HepG2 (cell line): Measurements from ENCODE around the gene CIB1. TPM values are rescaled to one million over a fixed set of nuclear protein-coding genes. Genes with fewer than 3 reads are reported as not detected.

Experiments
- ATAC-seq: fragments of 200-7000 bp; cut with Tn5 transposase; 3 replicates; pipeline ENCODE4 v1.9.1; 2020; ENCODE audit warnings: mild to moderate bottlenecking, moderate library complexity
- BruUV-seq: library from RNA; stranded (reverse); fragments of 400-500 nt; replicated peaks from 2 replicates; lab custom pipeline; 2021; lab: Mats Ljungman, UMichigan
- CTCF ChIA-PET: fragments of 300-600 bp; formaldehyde crosslinking; extraction: SDS; loops from one replicate; lab custom pipeline; 2021; ENCODE audit warnings: low total read pairs, inconsistent platforms, low intra/inter-chr PET ratio; lab: Yijun Ruan, JAX
- POLR2A ChIA-PET: fragments of 350-600 bp; sonication (Branson Sonifier 250); formaldehyde crosslinking; loops from one replicate; lab custom pipeline; 2020; ENCODE audit warnings: antibody characterized with exemption, inconsistent platforms; lab: Yijun Ruan, JAX
- DNase-seq: peaks from one replicate; pipeline ENCODE4 v3.0.0-alpha.2; 2015; ENCODE audit warnings: low spot score
- FAIRE-seq: peaks from 3 replicates; lab custom pipeline; 2011; peaks lifted over from hg19 to GRCh38; lab: Jason Lieb, UNC
- H2AFZ ChIP-seq: one replicate; pipeline ENCODE4 v1.6.1; 2011; ENCODE audit warnings: low read length, inconsistent platforms
- H3K27ac ChIP-seq: fragments of 300-600 bp; 3 replicates; pipeline ENCODE4 v1.8.0; 2011; ENCODE audit warnings: mixed run types, mild to moderate bottlenecking, mixed read lengths, low read length, inconsistent platforms; ENCODE audit not compliant: insufficient read depth; ENCODE audit errors: extremely low read length
- H3K27me3 ChIP-seq, 2 experiments: fragments of 200-600 bp in 1 of 2; 2 replicates in 1 of 2; 3 replicates in 1 of 2; pipeline versions ENCODE4 v1.6.0 to v1.8.0; 2011; ENCODE audit warnings: low read length in 2 of 2, mild to moderate bottlenecking in 2 of 2, moderate library complexity in 2 of 2, inconsistent platforms in 1 of 2; ENCODE audit not compliant: insufficient read depth in 2 of 2, control insufficient read depth in 1 of 2
- H3K36me3 ChIP-seq, 2 experiments: fragments of 200-600 bp in 1 of 2; replicated peaks in 1 of 2; 2 replicates in 1 of 2; 3 replicates in 1 of 2; pipeline versions ENCODE4 v1.5.1 to v1.8.0; 2011; ENCODE audit warnings: low read length in 2 of 2, inconsistent platforms in 1 of 2; ENCODE audit not compliant: insufficient read depth in 2 of 2, control insufficient read depth in 1 of 2
- H3K4me1 ChIP-seq: 2 replicates; pipeline ENCODE4 v1.5.1; 2012; ENCODE audit warnings: low read length, inconsistent platforms; ENCODE audit not compliant: insufficient read depth
- H3K4me2 ChIP-seq: 2 replicates; pipeline ENCODE4 v1.6.0; 2011; ENCODE audit warnings: low read depth, low read length, inconsistent platforms
- H3K4me3 ChIP-seq, 3 experiments: fragments of 200-600 bp in 1 of 3; sonication (generic), shearing (Covaris generic) in 1 of 3; replicated peaks in 1 of 3; 2 replicates each; pipeline ENCODE4 v1.5.1; 2011 to 2016; ENCODE audit warnings: low read length in 3 of 3, inconsistent platforms in 2 of 3, low read depth in 2 of 3, mild to moderate bottlenecking in 2 of 3, control low read depth in 1 of 3, mixed read lengths in 1 of 3; ENCODE audit not compliant: insufficient read depth in 1 of 3
- H3K79me2 ChIP-seq: one replicate; pipeline ENCODE4 v1.6.1; 2011; ENCODE audit warnings: low read length, inconsistent platforms; ENCODE audit not compliant: insufficient read depth
- H3K9ac ChIP-seq: 2 replicates; pipeline ENCODE4 v1.6.0; 2011; ENCODE audit warnings: mild to moderate bottlenecking, low read depth, low read length, inconsistent platforms; ENCODE audit not compliant: insufficient read depth
- H3K9me3 ChIP-seq: 2 replicates; pipeline ENCODE4 v1.5.1; 2012; ENCODE audit warnings: mild to moderate bottlenecking, low read length
- H4K20me1 ChIP-seq: 2 replicates; pipeline ENCODE4 v1.6.0; 2011; ENCODE audit warnings: inconsistent platforms, mild to moderate bottlenecking, low read length, moderate library complexity; ENCODE audit not compliant: insufficient read depth
- GPN1 ChIP-seq: sonication (generic); formaldehyde crosslinking; IDR thresholded peaks from 2 replicates; pipeline ENCODE4 v1.5.1; 2020; ENCODE audit warnings: missing genetic modification reagents, borderline replicate concordance
- JUND ChIP-seq: sonication (generic); formaldehyde crosslinking; IDR thresholded peaks from 2 replicates; pipeline ENCODE4 v1.8.0; 2022; ENCODE audit warnings: mild to moderate bottlenecking, missing genetic modification reagents
- MAX ChIP-seq: IDR thresholded peaks from 2 replicates; pipeline ENCODE4 v1.6.1; 2012; ENCODE audit warnings: inconsistent platforms
- NFE2L2 ChIP-seq: fragments of 150-350 bp; IDR thresholded peaks from 2 replicates; pipeline ENCODE4 v1.6.1; 2014; ENCODE audit warnings: low read length
- NFRKB ChIP-seq: fragments of 450-650 bp; IDR thresholded peaks from 2 replicates; pipeline ENCODE4 v1.6.1; 2017
- NKX3-1 ChIP-seq: sonication (generic); formaldehyde crosslinking; IDR thresholded peaks from 2 replicates; pipeline ENCODE4 v1.5.0; 2020; ENCODE audit warnings: missing genetic modification reagents
- NR2F2 ChIP-seq: IDR thresholded peaks from 2 replicates; pipeline ENCODE4 v1.6.1; 2012; ENCODE audit warnings: low read depth, inconsistent platforms, borderline replicate concordance
- POGZ ChIP-seq: sonication (generic); formaldehyde crosslinking; IDR thresholded peaks from 2 replicates; pipeline ENCODE4 v1.4.0; 2020; ENCODE audit warnings: mild to moderate bottlenecking, missing genetic modification reagents
- SATB2 ChIP-seq: sonication (generic); formaldehyde crosslinking; IDR thresholded peaks from 2 replicates; pipeline ENCODE4 v1.5.0; 2020; ENCODE audit warnings: missing genetic modification reagents
- SIX1 ChIP-seq: sonication (generic); formaldehyde crosslinking; IDR thresholded peaks from 2 replicates; pipeline ENCODE4 v1.4.0; 2020; ENCODE audit warnings: missing genetic modification reagents, borderline replicate concordance
- TEAD2 ChIP-seq: sonication (generic); formaldehyde crosslinking; IDR thresholded peaks from 2 replicates; pipeline ENCODE4 v1.9.0; 2021; ENCODE audit warnings: missing genetic modification reagents
- TRIM22 ChIP-seq: fragments of 450-650 bp; IDR thresholded peaks from 2 replicates; pipeline ENCODE4 v1.6.1; 2017
- USF2 ChIP-seq, 2 experiments: sonication (generic) in 1 of 2; formaldehyde crosslinking in 1 of 2; IDR thresholded peaks; 2 replicates each; pipeline versions ENCODE4 v1.5.1 to v1.6.1; 2011 to 2020; ENCODE audit warnings: borderline replicate concordance in 1 of 2, low read depth in 1 of 2, low read length in 1 of 2, mild to moderate bottlenecking in 1 of 2, missing genetic modification reagents in 1 of 2, moderate library complexity in 1 of 2
- ZBTB38 ChIP-seq: sonication (generic); formaldehyde crosslinking; IDR thresholded peaks from 2 replicates; pipeline ENCODE4 v1.5.1; 2020; ENCODE audit warnings: mild to moderate bottlenecking, missing genetic modification reagents
- ZNF138 ChIP-seq: sonication (generic); formaldehyde crosslinking; IDR thresholded peaks from 2 replicates; pipeline ENCODE4 v1.5.0; 2020; ENCODE audit warnings: mild to moderate bottlenecking, low read depth, missing genetic modification reagents
- ZNF414 ChIP-seq: sonication (generic); formaldehyde crosslinking; IDR thresholded peaks from 2 replicates; pipeline ENCODE4 v1.5.0; 2020; ENCODE audit warnings: missing genetic modification reagents
- ZNF484 ChIP-seq: sonication (generic); formaldehyde crosslinking; IDR thresholded peaks from 2 replicates; pipeline ENCODE4 v1.5.1; 2020; ENCODE audit warnings: mild to moderate bottlenecking, low read depth, missing genetic modification reagents, borderline replicate concordance
- ZNF607 ChIP-seq: sonication (generic); formaldehyde crosslinking; IDR thresholded peaks from 2 replicates; pipeline ENCODE4 v1.5.1; 2020; ENCODE audit warnings: missing genetic modification reagents, mild to moderate bottlenecking, borderline replicate concordance
- ZZZ3 ChIP-seq: sonication (generic); formaldehyde crosslinking; IDR thresholded peaks from 2 replicates; pipeline ENCODE4 v1.4.0; 2020; ENCODE audit warnings: missing genetic modification reagents, mild to moderate bottlenecking, borderline replicate concordance
- WGBS: methylation state at CpG from one replicate; pipeline ENCODE4 v1.1.6; 2017; ENCODE audit warnings: low lambda C conversion rate; 5-methylcytosine and 5-hydroxymethylcytosine counted together
- in situ Hi-C: cut with HindIII; loops from 2 replicates; pipeline ENCODE4 v1.10.0; 2017; ENCODE audit warnings: low pct_unique_long_range_greater_than_20kb; ENCODE audit not compliant: extremely low pct_ligation_motif_present
- intact Hi-C: fragments of 100-400 bp; cut with micrococcal nuclease; formaldehyde crosslinking; loops from one replicate; pipeline ENCODE4 v1.10.0; 2022; ENCODE audit not compliant: unreplicated experiment
- polyA plus RNA-seq, 8 experiments: library from polyadenylated mRNA; depleted of rRNA in 3 of 8; stranded (reverse) in 7 of 8; unstranded in 1 of 8; fragments of >200 nt; fragmentation: Illumina TruSeq in 4 of 8; extraction: Trizol in 4 of 8; gene quantifications; 2 replicates each; pipeline versions ENCODE4 v1.2.1 to v1.2.3, GENCODE V29; 2011 to 2016; ENCODE audit warnings: low read depth in 4 of 8, missing spikeins in 1 of 8, mixed read lengths in 1 of 8; ENCODE audit not compliant: insufficient read depth in 1 of 8
- total RNA-seq, 5 experiments: library from RNA; depleted of rRNA; stranded (reverse); fragments of >200 nt; fragmentation: Illumina TruSeq; extraction: Trizol; gene quantifications; 2 replicates each; pipeline ENCODE4 v1.2.3, GENCODE V29; 2016; ENCODE audit warnings: low read depth in 1 of 5

CIB1 gene
- total and polyA plus RNA-seq, 2 of the 13 experiments (the other 11 are each of a cell fraction or from before 2014, with no cell fraction given) = 38.7 to 72.7 TPM

GRCh38 chr15:90201944-90202375, 31.8 kb downstream of the CIB1 start (continued):
- no peak for TF ChIP-seq JUND
- TF ChIP-seq NR2F2 = no peak

- H4K20me1 ChIP-seq = peaks cover 6% of the 10 kb centered on the region; the same call in 1 of the 2 replicates
- POLR2A ChIA-PET = interaction anchor here (1.0 to 4.0 kb wide), 6 partner anchors 9 to 48 kb away, joined by 3 to 55 read pairs (median 8); partner anchors contain the start of genes CIB1, GDPGP1 and TTLL13
- peaks cover 6% of the 10 kb centered on the region for H3K79me2 ChIP-seq
- peak within 1 kb of the TSS; percentile 30 for H3K27ac ChIP-seq
- FAIRE-seq (no peak), DNase-seq (peak; percentile 36), ATAC-seq (peak; percentile 89)
- CTCF ChIA-PET = no interaction called here
- intact Hi-C loops = loop anchor here (2.0 kb wide), 1 partner anchor 19 kb away; no protein-coding TSS in a partner anchor
- in situ Hi-C loops = no loop called here
- no TSS peak for BruUV-seq
- peak within 1 kb of the TSS; percentile 87 for H3K4me2 ChIP-seq
- H3K36me3 ChIP-seq = 0 out of 5 replicates have a peak, but pooled peaks cover 0 to under 1% of the 10 kb centered on the region in 2 experiments
- no peak within 1 kb of the TSS for H2AFZ ChIP-seq
- H3K27me3 ChIP-seq = no peaks in the 10 kb centered on the region
- H3K4me1 ChIP-seq = peaks cover 26% of the 10 kb centered on the region
- peak within 1 kb of the TSS; percentile 85 to 95 (median 95) for H3K4me3 ChIP-seq
- WGBS = under 1% methylated on average over 26 of the region's 88 CpGs
- H3K9ac ChIP-seq = peak within 1 kb of the TSS; percentile 72
- no peaks in the 10 kb centered on the region for H3K9me3 ChIP-seq
- 0 out of 2 replicates have a peak, but pooled peaks have one; percentile 14 for TF ChIP-seq ZNF138 (CRISPR knock-in tag)
- no peak for TF ChIP-seq POGZ (CRISPR knock-in tag)
- no peak for TF ChIP-seq NKX3-1
- TF ChIP-seq NFE2L2 = no peak
- TF ChIP-seq GPN1 (CRISPR knock-in tag) = no peak
- TF ChIP-seq ZNF484 (CRISPR knock-in tag) = no peak
- TF ChIP-seq ZNF607 (CRISPR knock-in tag) = no peak
- TF ChIP-seq USF2 (IDR thresholded peaks at IDR 0.05; ENCODE audit: low read depth, low read length) = no peak
- no peak for TF ChIP-seq USF2 (CRISPR knock-in tag; IDR thresholded peaks at IDR 0.05; ENCODE audit: borderline replicate concordance)
- no peak for TF ChIP-seq TEAD2 (CRISPR knock-in tag)
- TF ChIP-seq ZZZ3 = no peak
- no peak for TF ChIP-seq NFRKB
- no peak; the same call in 1 of the 2 replicates for TF ChIP-seq ZBTB38 (CRISPR knock-in tag)
- no peak for TF ChIP-seq ZNF414 (CRISPR knock-in tag)
- TF ChIP-seq SATB2 (CRISPR knock-in tag) = no peak
- no peak for TF ChIP-seq TRIM22
- TF ChIP-seq SIX1 = no peak
- no peak for TF ChIP-seq MAX
Measured at GRCh38 chr15:90201130-90201943, 32.4 kb downstream of the CIB1 start, which contains the start of gene SEMA4B. Gene SEMA4B (plus strand): TSS chr15:90201330. CDS start chr15:90201579, 249 bp downstream.
